ENCODE measurements around the gene PCNX2. TPM values are rescaled to one million over a fixed set of nuclear protein-coding genes. Genes with fewer than 3 reads are reported as not detected.

The PCNX2 gene
- total RNA-seq, 1 donor from 2014 or later: 0.73 TPM

DNA sequence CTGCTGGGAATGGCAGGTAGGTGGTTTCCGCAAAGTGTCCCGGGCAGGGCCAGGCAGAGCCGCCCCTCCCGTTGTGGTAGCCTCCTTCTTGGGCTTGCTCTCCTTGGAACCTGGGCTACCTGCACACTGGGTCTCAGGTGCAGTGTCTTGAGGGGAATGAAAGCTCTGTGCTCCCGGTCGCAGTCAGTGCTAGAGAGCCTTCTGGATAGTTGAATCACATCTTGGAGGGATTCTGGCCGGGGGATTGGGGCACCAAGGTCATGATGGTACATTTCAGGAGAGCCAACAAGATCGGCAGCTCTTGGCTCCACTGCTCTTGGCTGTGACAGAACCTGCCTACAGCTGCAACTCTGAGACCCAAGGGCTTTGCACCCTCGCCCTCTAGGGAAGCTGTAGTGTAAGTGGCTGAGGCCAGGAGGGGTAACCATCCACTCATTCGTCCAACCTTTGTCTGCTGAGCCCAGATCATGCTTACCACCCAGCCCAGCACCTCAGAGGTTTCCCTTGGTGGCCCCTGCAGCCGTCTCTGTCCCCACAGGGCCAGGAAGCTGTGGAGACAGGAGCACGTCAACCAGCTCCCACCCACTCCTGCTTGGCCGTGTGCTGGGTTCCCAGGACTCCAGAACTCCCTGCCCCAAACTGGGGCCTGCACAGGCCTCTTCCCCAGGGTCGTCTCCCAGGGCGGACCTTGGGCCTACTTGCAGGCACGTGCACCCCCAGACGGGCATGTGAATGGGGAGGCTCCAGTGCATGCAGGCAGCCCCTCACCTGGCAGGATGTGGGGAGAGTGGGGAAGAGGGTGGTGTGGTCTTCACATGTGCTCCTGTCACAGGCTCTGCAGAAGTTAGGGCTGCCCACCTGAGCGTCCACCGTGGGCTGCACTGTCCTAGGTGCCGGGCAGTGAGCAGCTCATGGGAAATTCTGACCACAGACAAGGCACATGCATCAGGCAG, 305.1 kb downstream of the PCNX2 start:
- DNase-seq (ENCODE audit: low spot score) (no peak), ATAC-seq (no peak)

DNA sequence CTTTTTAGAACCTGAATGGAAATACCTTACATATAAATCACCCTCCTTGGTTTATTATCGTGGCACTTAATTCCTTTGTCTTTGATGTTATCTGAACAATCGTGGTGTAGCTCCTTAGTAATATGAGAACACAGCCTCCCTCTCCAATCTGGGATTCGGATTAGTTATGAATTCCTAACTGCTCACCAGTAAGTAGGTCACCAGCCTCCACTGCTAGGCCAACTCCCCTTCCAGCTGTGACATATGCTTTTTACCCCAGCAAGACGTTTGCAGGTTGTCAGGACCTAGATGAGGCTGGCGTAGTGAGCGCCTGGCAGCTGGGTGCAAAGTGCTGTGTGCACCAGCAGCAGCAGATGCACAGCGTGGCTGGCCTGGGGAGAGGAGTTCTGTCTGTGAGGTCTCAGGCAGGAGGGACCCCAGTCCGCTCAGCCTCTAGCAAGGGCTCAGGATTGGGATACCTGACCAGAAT, 306.9 kb downstream of the PCNX2 start:
- DNase-seq (ENCODE audit: low spot score) (no peak), ATAC-seq (no peak)

DNA sequence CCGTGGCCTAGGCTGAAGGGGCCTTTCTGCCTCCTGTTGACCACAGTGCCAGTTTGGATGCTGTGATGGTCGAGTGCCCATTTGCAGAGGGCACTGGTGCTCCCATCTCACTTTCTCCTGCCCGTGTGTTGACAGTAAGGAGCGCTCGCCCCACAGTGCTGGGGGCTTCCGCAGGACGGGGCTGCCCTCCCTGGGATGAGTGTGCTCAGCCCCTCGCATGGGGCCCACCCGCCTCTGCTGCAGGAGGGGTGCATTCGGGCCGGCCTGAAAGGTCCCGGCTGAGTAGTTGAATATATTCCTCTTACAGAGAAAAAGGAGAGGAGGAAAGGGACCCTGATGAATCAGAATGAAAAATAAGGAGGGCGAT, 307.8 kb downstream of the PCNX2 start:
- DNase-seq (ENCODE audit: low spot score) (no peak), ATAC-seq (no peak)

DNA sequence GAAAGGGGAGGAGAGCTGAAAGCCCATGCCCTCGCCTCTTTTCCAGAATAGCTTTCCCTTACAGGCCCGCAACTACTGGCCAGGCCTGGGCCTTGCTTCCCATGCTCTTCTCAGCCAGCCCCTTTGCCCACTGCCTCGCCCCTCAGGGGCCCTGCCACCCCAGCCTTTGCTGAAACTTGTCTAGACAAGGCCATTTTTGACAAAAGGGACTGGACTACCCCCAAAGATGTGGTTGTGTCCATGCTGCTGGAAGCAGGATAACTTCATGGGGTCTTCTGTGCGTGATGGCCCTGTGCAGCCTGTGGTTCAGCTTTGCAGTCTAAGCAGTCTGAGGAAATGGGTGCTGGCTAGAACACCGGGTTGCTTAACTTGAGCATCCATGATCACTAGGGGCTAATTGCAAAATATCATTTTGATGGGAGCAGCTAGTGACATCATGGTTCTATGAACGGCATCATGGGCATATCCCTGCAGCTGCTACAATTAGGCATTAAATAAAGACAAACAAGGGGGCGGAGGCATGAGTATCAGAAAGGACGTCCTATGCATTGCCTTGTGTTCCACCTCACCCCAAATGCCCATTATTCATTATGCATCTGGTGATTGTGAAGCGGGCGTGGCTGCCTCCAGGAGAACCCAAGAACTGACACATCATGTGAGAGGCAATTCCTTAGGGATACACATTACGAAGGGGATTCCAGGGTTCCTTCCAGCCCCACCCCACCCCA, 308.3 kb downstream of the PCNX2 start:
- no peak for DNase-seq (ENCODE audit: low spot score)
- no peak for ATAC-seq

DNA sequence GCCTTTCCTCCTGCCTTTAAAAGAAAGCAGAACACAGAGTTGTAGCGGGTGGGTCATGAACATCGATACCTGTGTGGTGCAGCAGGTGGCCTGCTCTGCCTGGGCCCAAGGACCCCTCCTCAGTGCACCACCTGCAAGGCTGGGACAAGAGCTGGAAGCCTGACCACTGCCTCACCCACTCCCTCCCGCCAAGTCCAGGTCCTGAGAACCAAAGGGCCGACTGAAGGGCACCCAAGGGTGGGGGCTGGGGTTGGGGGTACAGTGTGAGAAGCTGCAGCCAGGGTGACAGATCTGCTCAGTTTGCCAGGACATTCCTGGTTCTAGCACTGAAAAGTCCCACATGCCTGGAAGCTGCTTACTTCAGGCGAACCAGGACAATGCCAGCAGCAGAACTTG, 309.0 kb downstream of the PCNX2 start:
- DNase-seq (ENCODE audit: low spot score) (no peak), ATAC-seq (no peak)

DNA sequence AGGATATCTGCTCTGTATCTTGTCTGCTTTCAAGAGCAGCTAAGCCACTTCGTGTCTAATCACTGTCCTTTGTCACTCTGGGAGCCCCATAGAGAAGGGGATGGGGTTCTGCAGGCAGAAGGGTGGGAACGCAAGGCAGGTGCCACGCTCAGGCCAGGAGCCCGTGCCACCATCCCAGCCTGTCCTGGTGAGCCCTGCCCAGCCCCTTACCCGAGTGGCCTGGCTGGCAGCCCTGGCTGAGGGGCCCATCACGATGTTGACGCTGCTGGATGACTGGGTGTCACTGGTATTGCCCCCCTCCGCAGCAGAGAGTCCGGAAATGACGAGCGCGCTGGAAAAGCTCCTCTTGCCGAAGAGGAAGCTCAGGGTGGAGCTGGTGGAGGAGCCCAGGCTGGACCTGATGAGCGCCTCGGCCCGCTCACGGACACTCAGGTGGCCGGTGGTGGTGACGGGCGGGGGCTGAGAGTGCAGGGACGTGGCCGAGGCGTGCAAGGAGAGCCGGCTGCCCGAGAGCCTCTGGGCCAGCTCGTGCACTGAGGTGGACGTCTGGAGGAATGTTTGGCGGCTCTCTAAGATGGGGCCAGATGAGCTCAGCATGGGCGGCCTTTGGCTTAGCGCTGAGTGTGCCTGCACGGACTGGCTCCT, 309.5 kb downstream of the PCNX2 start:
- no peak for DNase-seq (ENCODE audit: low spot score)

DNA sequence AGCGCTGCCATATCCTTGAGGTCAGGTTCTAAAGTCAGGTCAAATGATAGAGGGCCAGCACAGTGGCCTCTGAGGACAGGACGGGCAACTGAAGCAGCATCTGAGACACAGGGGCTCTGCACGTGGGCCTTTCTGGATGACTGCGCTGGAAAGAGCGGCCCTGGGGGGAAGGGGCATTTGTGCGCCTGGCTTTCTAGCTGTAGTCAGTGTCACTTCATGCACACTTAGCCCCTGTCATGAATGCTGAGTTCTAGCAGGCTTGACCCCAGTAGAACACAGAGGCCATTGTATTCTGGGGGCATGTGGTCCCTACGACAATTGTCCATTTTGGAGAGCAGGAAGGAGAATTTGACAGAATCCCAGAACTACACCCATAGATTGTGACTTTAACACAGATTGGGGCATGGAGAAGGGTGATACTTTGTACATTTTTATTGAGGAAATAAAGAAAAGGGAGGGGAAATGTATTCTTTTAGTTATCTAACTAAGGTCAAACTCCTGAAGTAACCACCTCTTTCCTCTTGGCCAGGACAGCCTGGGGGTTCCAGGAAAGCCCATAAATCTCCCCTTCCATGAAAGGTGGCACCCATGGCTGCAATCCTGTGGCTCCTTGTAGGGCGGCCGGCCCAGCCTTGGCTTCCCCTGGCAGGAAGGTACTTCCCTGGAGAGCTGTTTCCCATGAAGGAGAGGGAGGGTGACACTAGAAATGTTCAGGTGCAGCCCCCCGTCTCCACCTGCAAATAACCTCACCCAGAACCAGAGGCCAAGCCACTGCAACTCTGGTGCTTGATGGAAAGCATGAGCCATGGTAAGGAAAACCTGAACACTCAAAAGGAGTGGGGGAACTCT, 310.7 kb downstream of the PCNX2 start:
- DNase-seq (ENCODE audit: low spot score) (no peak), ATAC-seq (no peak)

More for the DNA sequence above, 309.5 kb downstream of the PCNX2 start:
- ATAC-seq: no peak

DNA sequence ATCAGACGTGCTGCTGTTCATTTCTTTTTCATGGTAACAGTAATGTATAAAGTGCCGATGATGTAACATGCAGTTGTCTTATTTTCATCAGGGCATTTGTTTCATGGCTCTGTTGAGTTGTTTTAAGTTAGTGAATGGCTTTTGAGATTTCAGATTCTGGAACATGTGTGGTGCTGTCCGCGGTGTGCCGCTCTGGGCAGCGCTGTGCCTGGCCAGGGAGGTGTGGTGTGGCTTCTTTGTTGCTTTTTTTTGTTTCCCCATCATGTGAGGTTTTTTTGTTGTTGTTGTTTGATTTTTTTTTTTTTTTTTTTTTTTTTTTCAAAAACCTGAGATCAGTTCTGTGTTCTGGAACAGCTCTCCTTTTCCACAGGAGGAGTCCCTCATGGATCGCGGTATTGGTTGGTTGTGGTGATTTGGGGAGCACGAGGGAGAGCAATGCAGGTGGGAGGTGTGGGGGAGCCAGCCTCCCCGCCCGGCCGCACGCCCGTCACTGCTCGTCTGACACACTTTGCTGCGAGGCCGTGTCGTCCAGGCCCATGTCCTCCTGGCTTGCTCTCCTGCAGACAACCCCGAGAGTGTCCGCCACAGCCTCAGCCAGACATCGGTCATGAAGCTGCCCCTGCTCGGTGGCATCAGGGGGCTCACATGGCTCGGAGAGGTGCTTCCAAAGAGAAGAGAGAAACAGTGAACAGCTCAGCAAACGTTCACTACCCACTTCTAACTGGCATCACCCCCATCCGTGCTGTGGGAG, 311.5 kb downstream of the PCNX2 start:
- ATAC-seq: no peak
- no peak for DNase-seq (ENCODE audit: low spot score)

DNA sequence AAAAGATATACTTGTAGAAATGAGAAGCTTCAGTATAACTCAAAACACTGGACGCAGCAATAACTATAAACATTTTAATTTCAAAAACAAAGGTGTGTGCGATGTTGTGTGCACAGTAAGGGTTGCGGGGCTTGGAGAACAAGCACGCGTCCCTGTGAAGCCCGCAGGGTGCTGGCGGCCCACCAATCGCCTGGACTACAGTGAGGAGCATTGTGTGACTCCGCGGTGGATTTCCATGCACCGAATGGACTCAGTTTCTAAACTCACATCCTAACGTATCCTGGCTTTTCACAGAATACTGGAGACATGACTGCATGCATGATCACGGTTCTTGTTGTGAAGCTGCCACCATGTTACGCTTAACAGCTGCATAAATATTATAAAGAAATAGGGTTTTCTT, 312.1 kb downstream of the PCNX2 start:
- no peak for ATAC-seq
- DNase-seq (ENCODE audit: low spot score): no peak

DNA sequence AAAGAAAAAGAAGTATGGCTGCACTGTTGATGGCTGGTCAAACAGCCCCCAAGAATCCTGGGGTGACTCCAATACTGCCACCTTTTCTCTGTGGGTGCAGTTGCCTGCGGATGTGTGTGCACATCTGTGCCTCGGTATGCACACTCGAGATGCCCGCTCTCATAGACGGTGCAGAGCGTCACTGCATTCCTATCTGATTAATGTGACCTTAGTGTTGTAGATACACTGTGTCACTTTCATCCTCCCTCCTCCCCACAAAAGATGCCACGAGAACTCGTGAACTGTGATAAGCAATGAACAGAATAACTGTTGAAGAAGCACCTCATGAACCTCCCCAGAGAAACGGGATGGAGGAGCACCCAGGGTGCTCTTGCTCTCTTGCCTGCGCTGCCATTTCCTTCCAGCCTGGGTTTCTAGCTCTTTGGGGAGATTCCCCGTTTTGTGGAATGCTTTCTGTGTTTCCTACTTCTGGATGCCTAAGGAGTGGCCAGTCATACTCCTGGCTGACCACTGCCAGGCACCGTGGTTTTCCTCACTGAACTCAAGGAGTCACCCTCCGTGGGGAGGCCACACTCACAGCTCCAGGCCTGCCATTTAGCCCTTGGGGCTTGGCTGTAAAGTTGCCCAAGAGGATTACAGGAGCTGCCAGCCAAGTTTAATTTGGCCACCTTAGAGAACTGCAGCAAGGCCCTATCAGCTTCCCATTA, 313.1 kb downstream of the PCNX2 start:
- DNase-seq (ENCODE audit: low spot score) (no peak), ATAC-seq (peak; percentile 25)

DNA sequence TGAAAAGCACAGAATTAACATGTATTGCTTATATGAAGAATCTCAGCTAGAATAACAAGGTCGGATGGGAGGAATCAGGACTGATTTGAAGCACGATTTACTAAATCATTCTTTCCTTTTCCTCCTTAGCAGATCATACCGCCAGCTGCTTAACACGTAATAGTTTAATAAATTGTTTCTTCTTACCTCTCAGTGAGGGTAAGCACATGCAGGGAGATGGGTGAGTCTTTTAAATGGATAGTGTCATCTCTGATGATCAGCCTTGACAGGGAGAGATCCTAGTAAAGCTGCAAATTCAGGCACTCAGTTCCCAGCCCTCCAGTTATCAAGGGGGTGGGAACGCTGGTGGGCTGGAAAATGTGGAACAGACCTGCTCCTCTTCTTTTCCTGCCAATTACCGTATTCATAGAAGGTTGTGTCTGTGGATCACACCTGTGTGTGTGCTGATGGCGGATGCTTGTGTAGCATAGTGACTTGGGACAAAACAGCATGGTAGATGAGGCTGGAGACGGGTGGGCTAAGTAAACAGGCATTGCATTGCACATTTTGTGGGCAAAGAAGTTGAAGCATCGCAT, 314.5 kb downstream of the PCNX2 start:
- no peak for DNase-seq (ENCODE audit: low spot score)

DNA sequence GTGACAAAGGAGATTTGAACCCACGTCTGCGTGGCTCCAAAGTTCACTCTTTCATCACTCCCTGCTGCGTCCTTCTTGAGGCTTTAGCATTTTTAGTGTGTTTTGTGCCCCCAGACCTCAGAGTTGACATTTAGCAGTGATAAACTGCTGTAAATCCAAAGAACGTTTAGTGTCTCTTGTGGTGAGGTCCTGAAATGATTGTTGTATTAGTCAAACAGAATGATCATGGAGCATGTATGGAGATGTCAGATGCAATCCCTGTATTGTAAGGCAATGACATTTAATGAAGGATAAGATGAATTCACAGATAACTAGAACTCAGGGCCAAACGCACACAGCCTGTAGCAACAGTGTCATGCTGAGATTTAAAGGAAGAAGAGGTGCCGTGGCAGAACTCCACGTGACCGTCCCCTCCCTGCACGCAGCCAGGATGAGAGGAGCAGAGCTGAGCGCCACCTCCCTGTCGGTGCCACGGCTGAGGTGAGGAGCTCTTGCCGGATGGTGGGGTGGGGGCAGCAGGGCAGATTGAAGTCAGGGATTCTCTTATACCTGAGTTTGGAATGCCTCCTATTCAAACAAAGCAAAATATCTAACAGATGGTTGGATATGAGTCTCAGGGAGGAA, 315.1 kb downstream of the PCNX2 start:
- no peak for ATAC-seq
- DNase-seq (ENCODE audit: low spot score): no peak

More for the DNA sequence above, 314.5 kb downstream of the PCNX2 start:
- ATAC-seq: no peak

DNA sequence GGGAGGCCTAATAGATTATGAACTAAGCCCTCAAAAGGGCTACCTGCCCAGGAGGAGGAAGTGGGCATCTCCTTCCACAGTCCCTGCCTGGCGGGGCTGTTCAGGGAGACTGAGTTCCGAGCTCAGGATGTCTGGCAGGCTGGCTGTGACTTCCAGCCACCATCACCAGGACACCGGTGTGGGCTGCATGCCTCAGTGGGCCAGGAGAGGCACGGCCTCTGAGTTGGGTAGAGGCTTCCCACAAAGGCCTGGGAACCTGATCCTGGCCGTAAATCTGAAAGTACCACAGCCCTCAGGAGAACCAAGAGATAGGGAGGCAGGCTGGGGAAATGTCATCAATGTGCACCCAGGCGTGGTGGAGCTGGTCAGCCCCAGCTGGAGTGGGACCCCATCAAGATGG, 316.0 kb downstream of the PCNX2 start:
- no peak for DNase-seq (ENCODE audit: low spot score)
- no peak for ATAC-seq

DNA sequence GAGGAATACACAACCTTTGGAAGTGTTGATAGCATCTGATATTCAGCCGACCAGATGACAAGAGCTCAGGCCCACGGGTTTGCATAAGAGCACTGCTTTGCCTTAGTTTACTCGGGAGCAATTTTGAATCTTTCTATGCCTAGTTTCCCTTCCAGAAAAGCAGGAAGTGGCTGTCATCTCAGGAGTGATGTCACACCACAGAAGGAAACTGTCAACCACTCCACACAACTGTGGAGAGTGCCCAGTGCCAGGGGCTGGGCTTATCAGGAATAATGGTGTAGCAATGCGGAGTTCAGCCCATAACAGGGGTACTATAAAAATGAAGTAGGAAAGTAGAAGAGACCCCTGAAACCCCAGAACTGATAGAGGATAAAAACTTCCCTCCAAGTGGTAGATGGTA, 316.7 kb downstream of the PCNX2 start:
- no peak for ATAC-seq
- DNase-seq (ENCODE audit: low spot score): no peak

DNA sequence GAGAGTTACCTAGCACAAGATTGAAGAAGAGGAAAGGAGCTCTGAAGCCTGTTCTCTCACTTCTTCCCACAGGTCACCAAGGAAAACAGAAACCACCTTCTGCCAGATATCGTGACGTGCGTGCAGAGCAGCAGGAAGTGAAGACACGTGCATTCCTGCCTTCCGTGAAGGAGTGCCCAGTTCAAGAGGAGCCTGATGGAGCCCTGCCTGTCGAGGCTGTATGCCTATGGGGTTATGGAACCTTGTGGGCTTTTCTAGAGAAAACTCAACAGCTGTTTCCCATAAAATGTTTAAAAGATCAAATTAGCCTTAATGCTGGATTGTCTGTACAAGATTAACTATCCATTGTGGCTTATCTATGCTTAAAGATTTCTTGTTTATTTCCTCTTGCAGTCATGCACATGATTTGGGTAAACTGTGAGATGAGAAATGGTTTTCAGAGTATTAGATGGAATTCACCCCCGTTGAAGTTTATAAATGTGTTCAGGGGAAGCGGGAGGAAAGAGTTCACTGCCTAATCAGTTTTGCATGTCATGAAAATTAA, 317.4 kb downstream of the PCNX2 start:
- DNase-seq (ENCODE audit: low spot score) (no peak), ATAC-seq (no peak)

DNA sequence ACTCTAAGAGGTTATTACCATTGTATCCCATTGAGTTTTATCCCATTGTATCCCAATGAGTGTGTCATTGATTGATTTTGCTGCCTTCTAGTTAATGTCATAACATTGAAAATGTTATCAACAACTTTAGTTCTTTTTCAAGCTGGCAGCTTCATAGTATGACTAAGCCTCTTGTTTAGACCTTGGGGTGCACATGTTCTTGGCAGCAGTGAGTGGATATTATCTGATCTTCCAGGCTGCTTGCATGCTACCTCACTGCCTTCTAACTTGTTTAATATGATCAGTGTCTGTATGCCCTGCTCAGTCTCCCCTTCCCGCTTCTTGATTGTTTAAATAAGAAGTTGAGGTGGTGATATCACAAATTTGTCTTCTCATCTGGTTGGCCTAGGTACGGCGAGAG, 320.6 kb downstream of the PCNX2 start:
- ATAC-seq: no peak
- DNase-seq (ENCODE audit: low spot score): no peak

DNA sequence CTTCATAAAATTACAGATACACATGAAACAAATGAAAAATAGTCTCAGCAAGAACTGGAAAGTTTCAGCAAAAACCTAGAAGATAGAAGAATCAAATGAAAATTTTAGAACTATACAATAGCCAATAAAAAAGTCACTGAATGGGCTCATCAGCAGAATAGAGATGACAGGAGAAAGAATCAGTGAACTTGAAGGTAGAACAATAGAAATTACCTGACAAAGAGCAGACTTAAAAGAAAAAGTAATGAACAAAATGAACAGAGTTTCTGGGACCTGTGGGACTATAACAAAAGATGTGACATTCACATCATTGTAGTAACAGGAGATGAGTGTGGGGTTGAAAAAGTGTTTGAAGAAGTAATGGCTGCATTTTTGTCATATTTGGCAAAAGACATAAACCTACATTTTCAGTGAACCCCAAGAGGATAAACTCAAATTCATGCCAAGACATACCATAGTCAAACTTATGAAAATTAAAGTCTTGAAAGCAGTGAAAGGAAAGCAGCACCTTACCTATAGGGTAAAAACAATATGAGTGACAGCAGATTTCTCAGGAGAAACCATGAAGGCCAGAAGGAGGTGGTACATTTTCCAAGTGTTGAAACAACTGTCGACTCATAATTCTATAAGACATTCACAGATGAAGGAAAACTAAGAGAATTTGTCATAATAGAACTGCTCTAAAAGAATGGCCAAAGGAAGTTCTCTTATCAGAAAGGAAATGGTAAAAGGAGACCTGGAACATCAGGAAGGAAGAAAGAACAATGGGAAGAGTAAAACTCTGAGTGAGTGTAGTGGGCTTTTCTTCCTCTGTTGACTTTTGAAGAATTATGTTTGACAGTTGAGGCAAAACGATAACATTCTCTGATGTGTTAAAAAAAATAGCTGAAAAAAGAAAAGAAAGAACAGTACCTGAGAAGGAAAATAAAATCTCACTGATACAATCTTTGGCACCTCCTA, 321.6 kb downstream of the PCNX2 start:
- no peak for ATAC-seq
- DNase-seq (ENCODE audit: low spot score): no peak
